ENCODE results near the gene DCBLD2. TPM values are rescaled to one million over a fixed set of nuclear protein-coding genes. Genes with fewer than 3 reads are reported as not detected.

Gene DCBLD2
- total RNA-seq, 1 experiment from 2014 or later = 265 TPM

- intact Hi-C loops (cut with micrococcal nuclease) = no loop called here
- Histone ChIP-seq H3K27me3 (ENCODE audit: low read length) (no peaks in the 10 kb centered on the region), H3K9me2 (replicated peaks; ENCODE audit: low read length) (no peaks in the 10 kb centered on the region), H3K4me3 (ENCODE audit: low read length) (no peak overlapping the region), H3F3A (ENCODE audit: low read length, unreplicated experiment) (peaks cover 8% of the 10 kb centered on the region), H3K4me2 (ENCODE audit: low read length) (no peak overlapping the region), H3K4me1 (ENCODE audit: insufficient read depth, low read length) (peaks cover 14% of the 10 kb centered on the region), H4K20me1 (ENCODE audit: low read length) (no peaks in the 10 kb centered on the region), H3K9me3 (ENCODE audit: low read length) (no peaks in the 10 kb centered on the region), H3K36me3 (ENCODE audit: low read depth, low read length) (no peaks in the 10 kb centered on the region; the same call in 1 of the 2 replicates), H3K79me2 (ENCODE audit: low read length) (no peaks in the 10 kb centered on the region), H3K9ac (ENCODE audit: low read length) (no peak overlapping the region), H2AFZ (ENCODE audit: low read length) (no peak overlapping the region), H3K27ac (ENCODE audit: low read length) (no peak overlapping the region)
- TF ChIP-seq CTCF (conservative IDR thresholded peaks at IDR 0.05; ENCODE audit: low read depth, low read length) (no peak), EZH2phosphoT487 (IDR thresholded peaks at IDR 0.05; ENCODE audit: borderline replicate concordance, low read length) (no peak), EZH2 (IDR thresholded peaks at IDR 0.05; ENCODE audit: low read length, unreplicated experiment) (no peak)
- ChIA-PET CTCF (no interaction called here), POLR2A (ENCODE audit: unreplicated experiment) (no interaction called here)
- no TSS peak for BruUV-seq (replicated peaks)
- ATAC-seq (no peak), DNase-seq (no peak)
Measured at GRCh38 chr3:98787181-98787580, 114.3 kb downstream of the DCBLD2 start.

GRCh38 chr3:98786364-98787006, 115.0 kb downstream of the DCBLD2 start:
- no peak overlapping the region for H3K4me2 ChIP-seq (ENCODE audit: low read length)
- no peaks in the 10 kb centered on the region for H3K9me3 ChIP-seq (ENCODE audit: low read length)
- no peak overlapping the region for H2AFZ ChIP-seq (ENCODE audit: low read length)
- no TSS peak for BruUV-seq (replicated peaks)
- H3K36me3 ChIP-seq (ENCODE audit: low read depth, low read length) = no peaks in the 10 kb centered on the region; the same call in 1 of the 2 replicates
- no peak overlapping the region for H3K9ac ChIP-seq (ENCODE audit: low read length)
- POLR2A ChIA-PET (ENCODE audit: unreplicated experiment) = no interaction called here
- TF ChIP-seq EZH2 (IDR thresholded peaks at IDR 0.05; ENCODE audit: low read length, unreplicated experiment) (no peak), CTCF (conservative IDR thresholded peaks at IDR 0.05; ENCODE audit: low read depth, low read length) (no peak)
- intact Hi-C loops (cut with micrococcal nuclease) = no loop called here
- H3K79me2 ChIP-seq (ENCODE audit: low read length) = no peaks in the 10 kb centered on the region
- DNase-seq (no peak), ATAC-seq (no peak)
- no peak overlapping the region for H3K4me3 ChIP-seq (ENCODE audit: low read length)
- H3K27me3 ChIP-seq (ENCODE audit: low read length) = no peaks in the 10 kb centered on the region
- H3K4me1 ChIP-seq (ENCODE audit: insufficient read depth, low read length) = peaks cover 14% of the 10 kb centered on the region
- H4K20me1 ChIP-seq (ENCODE audit: low read length) = no peaks in the 10 kb centered on the region
- no peaks in the 10 kb centered on the region for H3K9me2 ChIP-seq (replicated peaks; ENCODE audit: low read length)
- H3F3A ChIP-seq (ENCODE audit: low read length, unreplicated experiment) = peaks cover 4% of the 10 kb centered on the region
- CTCF ChIA-PET = no interaction called here
- H3K27ac ChIP-seq (ENCODE audit: low read length) = no peak overlapping the region
